ENCODE results near the gene CARMIL1. TPM values are rescaled to one million over a fixed set of nuclear protein-coding genes. Genes with fewer than 3 reads are reported as not detected.

CARMIL1 gene
- polyA plus RNA-seq, 1 of the 3 experiments (the other 2 are of a cell fraction) = 1.7 TPM

DNA sequence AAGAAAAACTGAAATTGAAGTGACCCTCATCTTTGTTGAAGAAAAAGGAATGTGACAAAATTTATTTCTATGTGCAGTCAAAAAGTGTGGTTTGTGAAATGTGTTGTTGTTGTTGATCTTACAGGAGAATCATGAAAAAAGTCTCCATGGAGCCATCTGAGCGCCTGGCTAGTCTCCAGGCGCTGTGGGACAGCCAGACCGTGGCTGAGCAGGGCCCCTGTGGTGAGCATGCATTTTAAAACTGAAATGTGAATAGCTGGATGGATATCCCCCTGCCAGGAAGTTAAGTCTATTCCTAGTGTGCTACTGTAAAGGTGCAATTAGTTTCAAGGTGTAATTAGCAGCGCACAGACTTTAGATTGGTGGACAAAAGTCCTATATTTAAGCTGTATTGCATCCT is 170.6 kb downstream of the CARMIL1 start:
- no peak overlapping the region for H3K4me3 ChIP-seq (ENCODE audit: low read depth in 2 of 2, low read length in 1 of 2)
- no peak overlapping the region for H3K9ac ChIP-seq
- ChIA-PET POLR2A (no interaction called here), CTCF (no interaction called here)
- no peaks in the 10 kb centered on the region for H3K9me3 ChIP-seq
- TF ChIP-seq MEF2A (IDR thresholded peaks at IDR 0.05; ENCODE audit: borderline replicate concordance, low read depth) = no peak
- TF ChIP-seq, protein P1, sequence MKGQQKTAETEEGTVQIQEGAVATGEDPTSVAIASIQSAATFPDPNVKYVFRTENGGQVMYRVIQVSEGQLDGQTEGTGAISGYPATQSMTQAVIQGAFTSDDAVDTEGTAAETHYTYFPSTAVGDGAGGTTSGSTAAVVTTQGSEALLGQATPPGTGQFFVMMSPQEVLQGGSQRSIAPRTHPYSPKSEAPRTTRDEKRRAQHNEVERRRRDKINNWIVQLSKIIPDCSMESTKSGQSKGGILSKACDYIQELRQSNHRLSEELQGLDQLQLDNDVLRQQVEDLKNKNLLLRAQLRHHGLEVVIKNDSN (IDR thresholded peaks at IDR 0.05; ENCODE audit: borderline replicate concordance, low read depth) = no peak
- no peak for TF ChIP-seq RAD21 (IDR thresholded peaks at IDR 0.05; ENCODE audit: low read length)
- no peak for TF ChIP-seq JUND (IDR thresholded peaks at IDR 0.05)
- no peak for TF ChIP-seq NFIC (IDR thresholded peaks at IDR 0.05; ENCODE audit: borderline replicate concordance)
- no peak for TF ChIP-seq GATA2 (CRISPR knock-in tag; IDR thresholded peaks at IDR 0.05)
- TF ChIP-seq, protein P2, sequence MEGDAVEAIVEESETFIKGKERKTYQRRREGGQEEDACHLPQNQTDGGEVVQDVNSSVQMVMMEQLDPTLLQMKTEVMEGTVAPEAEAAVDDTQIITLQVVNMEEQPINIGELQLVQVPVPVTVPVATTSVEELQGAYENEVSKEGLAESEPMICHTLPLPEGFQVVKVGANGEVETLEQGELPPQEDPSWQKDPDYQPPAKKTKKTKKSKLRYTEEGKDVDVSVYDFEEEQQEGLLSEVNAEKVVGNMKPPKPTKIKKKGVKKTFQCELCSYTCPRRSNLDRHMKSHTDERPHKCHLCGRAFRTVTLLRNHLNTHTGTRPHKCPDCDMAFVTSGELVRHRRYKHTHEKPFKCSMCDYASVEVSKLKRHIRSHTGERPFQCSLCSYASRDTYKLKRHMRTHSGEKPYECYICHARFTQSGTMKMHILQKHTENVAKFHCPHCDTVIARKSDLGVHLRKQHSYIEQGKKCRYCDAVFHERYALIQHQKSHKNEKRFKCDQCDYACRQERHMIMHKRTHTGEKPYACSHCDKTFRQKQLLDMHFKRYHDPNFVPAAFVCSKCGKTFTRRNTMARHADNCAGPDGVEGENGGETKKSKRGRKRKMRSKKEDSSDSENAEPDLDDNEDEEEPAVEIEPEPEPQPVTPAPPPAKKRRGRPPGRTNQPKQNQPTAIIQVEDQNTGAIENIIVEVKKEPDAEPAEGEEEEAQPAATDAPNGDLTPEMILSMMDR (IDR thresholded peaks at IDR 0.05) = no peak
- TF ChIP-seq TCF12 (IDR thresholded peaks at IDR 0.05) = no peak
- TF ChIP-seq FOXM1 (IDR thresholded peaks at IDR 0.05; ENCODE audit: low read depth) = no peak
- TF ChIP-seq, protein P3, sequence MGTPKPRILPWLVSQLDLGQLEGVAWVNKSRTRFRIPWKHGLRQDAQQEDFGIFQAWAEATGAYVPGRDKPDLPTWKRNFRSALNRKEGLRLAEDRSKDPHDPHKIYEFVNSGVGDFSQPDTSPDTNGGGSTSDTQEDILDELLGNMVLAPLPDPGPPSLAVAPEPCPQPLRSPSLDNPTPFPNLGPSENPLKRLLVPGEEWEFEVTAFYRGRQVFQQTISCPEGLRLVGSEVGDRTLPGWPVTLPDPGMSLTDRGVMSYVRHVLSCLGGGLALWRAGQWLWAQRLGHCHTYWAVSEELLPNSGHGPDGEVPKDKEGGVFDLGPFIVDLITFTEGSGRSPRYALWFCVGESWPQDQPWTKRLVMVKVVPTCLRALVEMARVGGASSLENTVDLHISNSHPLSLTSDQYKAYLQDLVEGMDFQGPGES (IDR thresholded peaks at IDR 0.05; ENCODE audit: low read depth, low read length) = no peak
- TF ChIP-seq MXI1 (IDR thresholded peaks at IDR 0.05; ENCODE audit: low read depth, low read length) = no peak
- no peak for TF ChIP-seq FOSL2 (IDR thresholded peaks at IDR 0.05; ENCODE audit: borderline replicate concordance, low read depth)
- no peak for TF ChIP-seq CHD2 (IDR thresholded peaks at IDR 0.05; ENCODE audit: low read length, partially characterized antibody)
- TF ChIP-seq, protein P4, sequence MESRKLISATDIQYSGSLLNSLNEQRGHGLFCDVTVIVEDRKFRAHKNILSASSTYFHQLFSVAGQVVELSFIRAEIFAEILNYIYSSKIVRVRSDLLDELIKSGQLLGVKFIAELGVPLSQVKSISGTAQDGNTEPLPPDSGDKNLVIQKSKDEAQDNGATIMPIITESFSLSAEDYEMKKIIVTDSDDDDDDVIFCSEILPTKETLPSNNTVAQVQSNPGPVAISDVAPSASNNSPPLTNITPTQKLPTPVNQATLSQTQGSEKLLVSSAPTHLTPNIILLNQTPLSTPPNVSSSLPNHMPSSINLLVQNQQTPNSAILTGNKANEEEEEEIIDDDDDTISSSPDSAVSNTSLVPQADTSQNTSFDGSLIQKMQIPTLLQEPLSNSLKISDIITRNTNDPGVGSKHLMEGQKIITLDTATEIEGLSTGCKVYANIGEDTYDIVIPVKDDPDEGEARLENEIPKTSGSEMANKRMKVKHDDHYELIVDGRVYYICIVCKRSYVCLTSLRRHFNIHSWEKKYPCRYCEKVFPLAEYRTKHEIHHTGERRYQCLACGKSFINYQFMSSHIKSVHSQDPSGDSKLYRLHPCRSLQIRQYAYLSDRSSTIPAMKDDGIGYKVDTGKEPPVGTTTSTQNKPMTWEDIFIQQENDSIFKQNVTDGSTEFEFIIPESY (IDR thresholded peaks at IDR 0.05; ENCODE audit: borderline replicate concordance, low read depth) = no peak
- TF ChIP-seq EP300 (IDR thresholded peaks at IDR 0.05; ENCODE audit: borderline replicate concordance in 1 of 2, low read depth in 1 of 2, low read length in 1 of 2) = no peak
- no peak for TF ChIP-seq EZH2phosphoT487 (IDR thresholded peaks at IDR 0.05; ENCODE audit: borderline replicate concordance, low read depth)
- TF ChIP-seq, protein P5, sequence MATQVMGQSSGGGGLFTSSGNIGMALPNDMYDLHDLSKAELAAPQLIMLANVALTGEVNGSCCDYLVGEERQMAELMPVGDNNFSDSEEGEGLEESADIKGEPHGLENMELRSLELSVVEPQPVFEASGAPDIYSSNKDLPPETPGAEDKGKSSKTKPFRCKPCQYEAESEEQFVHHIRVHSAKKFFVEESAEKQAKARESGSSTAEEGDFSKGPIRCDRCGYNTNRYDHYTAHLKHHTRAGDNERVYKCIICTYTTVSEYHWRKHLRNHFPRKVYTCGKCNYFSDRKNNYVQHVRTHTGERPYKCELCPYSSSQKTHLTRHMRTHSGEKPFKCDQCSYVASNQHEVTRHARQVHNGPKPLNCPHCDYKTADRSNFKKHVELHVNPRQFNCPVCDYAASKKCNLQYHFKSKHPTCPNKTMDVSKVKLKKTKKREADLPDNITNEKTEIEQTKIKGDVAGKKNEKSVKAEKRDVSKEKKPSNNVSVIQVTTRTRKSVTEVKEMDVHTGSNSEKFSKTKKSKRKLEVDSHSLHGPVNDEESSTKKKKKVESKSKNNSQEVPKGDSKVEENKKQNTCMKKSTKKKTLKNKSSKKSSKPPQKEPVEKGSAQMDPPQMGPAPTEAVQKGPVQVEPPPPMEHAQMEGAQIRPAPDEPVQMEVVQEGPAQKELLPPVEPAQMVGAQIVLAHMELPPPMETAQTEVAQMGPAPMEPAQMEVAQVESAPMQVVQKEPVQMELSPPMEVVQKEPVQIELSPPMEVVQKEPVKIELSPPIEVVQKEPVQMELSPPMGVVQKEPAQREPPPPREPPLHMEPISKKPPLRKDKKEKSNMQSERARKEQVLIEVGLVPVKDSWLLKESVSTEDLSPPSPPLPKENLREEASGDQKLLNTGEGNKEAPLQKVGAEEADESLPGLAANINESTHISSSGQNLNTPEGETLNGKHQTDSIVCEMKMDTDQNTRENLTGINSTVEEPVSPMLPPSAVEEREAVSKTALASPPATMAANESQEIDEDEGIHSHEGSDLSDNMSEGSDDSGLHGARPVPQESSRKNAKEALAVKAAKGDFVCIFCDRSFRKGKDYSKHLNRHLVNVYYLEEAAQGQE (IDR thresholded peaks at IDR 0.05; ENCODE audit: low read depth, low read length) = no peak
- no peak for TF ChIP-seq SMC3 (IDR thresholded peaks at IDR 0.05; ENCODE audit: low read depth, low read length)
- no peak for TF ChIP-seq FOXJ3 (CRISPR knock-in tag; IDR thresholded peaks at IDR 0.05)
- TF ChIP-seq, protein P6, sequence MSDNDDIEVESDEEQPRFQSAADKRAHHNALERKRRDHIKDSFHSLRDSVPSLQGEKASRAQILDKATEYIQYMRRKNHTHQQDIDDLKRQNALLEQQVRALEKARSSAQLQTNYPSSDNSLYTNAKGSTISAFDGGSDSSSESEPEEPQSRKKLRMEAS (IDR thresholded peaks at IDR 0.05; ENCODE audit: low read depth) = no peak
- no peaks in the 10 kb centered on the region for H3K79me2 ChIP-seq (ENCODE audit: insufficient read depth)
- no peak overlapping the region for H2AFZ ChIP-seq (ENCODE audit: low read depth)
- peaks cover 0 to 7% of the 10 kb centered on the region in 2 experiments; a peak in 1 of 4 replicates for H3K4me1 ChIP-seq (ENCODE audit: control insufficient read depth in 1 of 2, insufficient read depth in 2 of 2, low read depth in 1 of 2, low read length in 1 of 2)
- no peak overlapping the region for H3K27ac ChIP-seq (ENCODE audit: low read depth in 2 of 2, low read length in 1 of 2)
- WGBS (ENCODE audit: low lambda C conversion rate) = 92% methylated on average over 4 of the region's 4 CpGs
- no peaks in the 10 kb centered on the region for H3K9me2 ChIP-seq
- DNase-seq = peak; percentile 21
- no peaks in the 10 kb centered on the region for H3F3A ChIP-seq (replicated peaks; ENCODE audit: insufficient read depth)
- H3K4me2 ChIP-seq = no peak overlapping the region
- no peaks in the 10 kb centered on the region for H4K20me1 ChIP-seq (ENCODE audit: insufficient read depth)
- no peaks in the 10 kb centered on the region for H3K36me3 ChIP-seq (replicated peaks in 1 of 2; ENCODE audit: control insufficient read depth in 1 of 2, insufficient read depth in 2 of 2, low read length in 1 of 2)
- no peaks in the 10 kb centered on the region for H3K27me3 ChIP-seq (ENCODE audit: insufficient read depth)
